HG03521 (cell line): Measurements from ENCODE around the gene PAPLN.

ENCODE experiments used
- ATAC-seq: cut with Tn5 transposase; IDR thresholded peaks from one replicate; pipeline ENCODE4 v1.9.1; 2021; ENCODE audit warnings: mild to moderate bottlenecking, moderate library complexity; ENCODE audit not compliant: unreplicated experiment

The PAPLN gene

GRCh38 chr14:73245480-73246325 is 8.4 kb downstream of the PAPLN start:
- ATAC-seq: no peak

DNA sequence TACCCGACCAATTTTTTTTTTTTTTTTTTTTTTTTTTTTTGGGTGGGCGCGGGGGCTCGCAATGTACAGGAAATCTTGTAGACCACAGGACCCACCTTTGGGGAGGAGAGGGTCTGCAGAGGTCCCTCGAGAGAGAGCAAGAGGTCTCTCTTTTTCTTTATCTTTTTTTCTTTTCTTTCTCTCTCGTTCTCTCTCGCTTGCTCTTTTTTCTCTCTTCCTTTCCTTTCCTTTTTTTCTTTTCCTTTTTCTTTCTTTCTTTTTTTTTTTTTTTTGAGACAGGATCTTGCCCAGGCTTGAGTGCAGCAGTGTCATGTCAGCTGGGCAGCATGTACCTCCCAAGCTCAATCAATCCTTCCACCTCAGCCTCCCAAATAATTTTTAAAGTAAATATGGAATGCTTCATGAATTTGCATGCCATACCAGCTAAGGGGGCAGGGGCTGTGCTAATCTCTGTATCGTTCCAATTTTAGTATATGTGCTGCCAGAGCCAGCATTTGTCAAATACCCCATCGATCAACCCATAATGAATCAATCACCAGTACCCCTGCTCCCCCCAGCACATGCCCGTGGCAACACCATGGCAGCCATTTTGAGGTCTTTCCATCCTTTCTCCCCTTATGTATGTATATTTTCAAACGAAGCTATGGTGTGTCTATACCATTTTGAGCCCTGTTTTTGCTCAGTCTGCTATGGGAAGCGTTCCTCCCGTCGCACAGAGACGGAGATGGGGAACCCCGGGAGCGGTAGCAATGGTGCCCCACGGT is 9.3 kb downstream of the PAPLN start:
- ATAC-seq: no peak

DNA sequence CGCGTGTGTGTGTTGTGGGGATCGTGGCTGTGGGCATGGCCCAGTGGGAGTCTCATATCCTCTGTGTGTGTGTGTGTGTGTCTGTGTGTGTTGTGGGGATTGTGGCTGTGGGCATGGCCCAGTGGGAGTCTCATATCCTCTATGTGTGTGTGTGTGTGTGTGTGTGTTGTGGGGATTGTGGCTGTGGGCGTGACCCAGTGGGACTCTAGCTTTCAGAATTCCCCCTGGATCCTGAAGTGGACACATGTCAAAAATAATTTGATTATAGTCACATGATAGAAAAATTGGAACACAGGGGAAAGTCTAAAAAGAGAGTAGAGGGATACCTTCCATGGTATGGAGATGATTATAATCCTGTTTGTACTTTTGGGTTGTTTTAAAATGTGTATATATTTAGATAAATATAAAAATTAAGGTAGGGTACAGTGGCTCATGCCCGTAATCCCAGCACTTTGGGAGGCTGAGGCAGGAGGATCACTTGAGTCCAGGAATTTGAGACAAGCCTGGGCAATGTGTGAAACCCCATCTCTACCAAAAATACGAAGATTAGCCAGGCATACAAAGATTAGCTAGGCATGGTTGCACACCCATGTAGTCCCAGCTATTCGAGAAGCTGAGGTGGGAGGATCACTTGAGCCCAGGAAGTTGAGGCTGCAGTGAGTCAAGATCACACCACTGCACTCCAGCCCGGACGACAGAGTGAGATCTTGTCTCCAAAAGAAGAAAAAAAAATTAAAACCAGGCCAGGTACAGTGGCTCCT is 11.0 kb downstream of the PAPLN start:
- no peak for ATAC-seq

DNA sequence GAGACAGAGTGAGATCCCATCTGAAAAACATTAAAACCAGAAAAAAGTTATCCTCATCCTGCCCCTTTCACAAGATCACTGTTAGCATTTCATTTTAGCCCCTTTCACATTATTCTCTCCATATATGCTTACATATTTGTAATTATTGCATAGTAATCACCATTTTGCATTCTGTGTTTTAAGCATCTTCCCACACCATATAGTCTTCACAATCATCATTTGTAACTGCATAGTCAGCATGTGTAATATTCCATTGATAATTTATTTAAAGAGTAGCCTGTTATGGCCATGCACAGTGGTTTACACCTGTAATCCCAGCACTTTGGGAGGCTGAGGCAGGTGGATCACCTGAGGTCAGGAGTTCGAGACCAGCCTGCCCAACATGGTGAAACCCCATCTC is 11.8 kb downstream of the PAPLN start:
- ATAC-seq: no peak

GRCh38 chr14:73249564-73250316 is 12.4 kb downstream of the PAPLN start:
- ATAC-seq: no peak

GRCh38 chr14:73250317-73250713 is 13.0 kb downstream of the PAPLN start:
- ATAC-seq: no peak

GRCh38 chr14:73250781-73251500 is 13.6 kb downstream of the PAPLN start:
- ATAC-seq: no peak

DNA sequence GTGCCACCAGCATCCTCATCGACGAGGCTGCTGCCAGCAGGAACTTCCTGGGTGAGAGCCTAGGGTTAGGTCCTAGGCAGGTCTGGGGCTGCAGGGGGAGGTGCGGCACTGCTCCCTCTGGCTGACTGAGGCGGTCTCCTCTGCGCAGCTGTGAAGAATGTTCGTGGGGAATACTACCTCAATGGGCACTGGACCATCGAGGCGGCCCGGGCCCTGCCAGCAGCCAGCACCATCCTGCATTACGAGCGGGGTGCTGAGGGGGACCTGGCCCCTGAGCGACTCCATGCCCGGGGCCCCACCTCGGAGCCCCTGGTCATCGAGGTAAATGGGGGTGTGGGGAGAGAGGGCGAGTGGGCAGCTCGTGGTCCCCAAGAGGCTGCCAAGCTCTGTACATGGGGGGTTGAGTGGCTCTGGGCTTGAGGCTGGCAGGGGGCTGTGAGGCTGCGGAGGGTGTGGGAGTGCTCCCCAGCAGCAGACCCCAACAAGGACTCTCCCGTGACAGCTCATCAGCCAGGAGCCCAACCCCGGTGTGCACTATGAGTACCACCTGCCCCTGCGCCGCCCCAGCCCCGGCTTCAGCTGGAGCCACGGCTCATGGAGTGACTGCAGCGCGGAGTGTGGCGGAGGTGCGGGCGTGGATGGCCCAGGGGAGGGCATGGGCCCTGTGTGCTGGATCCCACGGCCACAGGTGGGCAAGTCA is 14.4 kb downstream of the PAPLN start:
- no peak for ATAC-seq

GRCh38 chr14:73252491-73253322 is 15.4 kb downstream of the PAPLN start:
- no peak for ATAC-seq

DNA sequence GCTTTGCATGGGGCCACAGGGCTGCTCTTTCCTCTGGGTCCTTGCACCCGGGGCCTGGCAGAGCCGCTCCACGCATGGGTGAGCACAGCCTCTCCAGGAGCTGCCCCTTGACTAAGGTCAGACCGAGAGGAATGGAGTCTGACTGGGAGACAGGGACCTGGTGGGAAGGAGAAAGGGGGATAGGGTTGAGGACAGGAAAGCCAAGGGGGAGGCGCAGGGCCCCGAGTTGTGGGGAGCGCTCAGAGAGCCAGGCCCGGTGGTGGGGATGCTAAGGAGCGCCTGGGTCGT is 16.0 kb downstream of the PAPLN start:
- no peak for ATAC-seq

DNA sequence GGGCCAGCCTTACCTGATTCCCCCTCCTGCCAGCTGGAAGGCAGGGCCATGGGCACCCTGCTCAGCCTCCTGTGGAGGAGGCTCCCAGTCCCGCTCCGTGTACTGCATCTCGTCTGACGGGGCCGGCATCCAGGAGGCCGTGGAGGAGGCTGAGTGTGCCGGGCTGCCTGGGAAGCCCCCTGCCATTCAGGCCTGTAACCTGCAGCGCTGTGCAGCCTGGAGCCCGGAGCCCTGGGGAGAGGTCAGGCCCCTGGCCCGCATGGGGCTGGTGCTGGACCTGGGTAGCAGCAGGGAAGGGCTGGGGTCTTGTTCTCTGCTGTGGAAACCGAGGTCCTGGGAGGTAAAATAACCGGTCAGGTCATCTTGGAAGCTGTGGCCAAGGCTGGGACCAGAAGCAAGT is 16.4 kb downstream of the PAPLN start:
- ATAC-seq: no peak

DNA sequence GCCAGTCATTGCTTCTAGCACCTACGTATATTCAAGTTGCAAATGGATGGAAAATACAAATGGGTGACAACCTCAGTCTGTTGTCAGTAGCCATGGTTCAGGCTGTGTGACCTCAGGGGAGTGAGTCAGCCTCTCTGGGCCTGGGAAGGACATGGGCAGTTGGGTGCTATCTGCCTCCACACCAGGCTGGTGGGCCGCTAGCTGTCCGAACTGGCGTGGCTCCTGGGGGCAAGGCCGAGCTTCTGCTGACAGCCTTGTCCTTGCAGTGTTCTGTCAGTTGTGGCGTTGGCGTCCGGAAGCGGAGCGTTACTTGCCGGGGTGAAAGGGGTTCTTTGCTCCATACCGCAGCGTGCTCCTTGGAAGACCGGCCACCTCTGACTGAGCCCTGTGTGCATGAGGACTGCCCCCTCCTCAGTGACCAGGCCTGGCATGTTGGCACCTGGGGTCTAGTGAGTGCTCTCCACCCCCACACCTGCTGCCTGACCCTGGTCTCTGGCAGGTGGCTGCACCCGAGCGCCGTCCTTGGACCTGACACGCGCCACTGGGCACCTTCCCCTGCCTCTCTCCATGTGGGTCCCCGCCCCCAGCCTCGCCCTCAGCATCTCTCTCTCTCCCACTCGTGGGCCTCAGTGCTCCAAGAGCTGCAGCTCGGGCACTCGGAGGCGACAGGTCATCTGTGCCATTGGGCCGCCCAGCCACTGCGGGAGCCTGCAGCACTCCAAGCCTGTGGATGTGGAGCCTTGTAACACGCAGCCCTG is 17.1 kb downstream of the PAPLN start:
- ATAC-seq: no peak

DNA sequence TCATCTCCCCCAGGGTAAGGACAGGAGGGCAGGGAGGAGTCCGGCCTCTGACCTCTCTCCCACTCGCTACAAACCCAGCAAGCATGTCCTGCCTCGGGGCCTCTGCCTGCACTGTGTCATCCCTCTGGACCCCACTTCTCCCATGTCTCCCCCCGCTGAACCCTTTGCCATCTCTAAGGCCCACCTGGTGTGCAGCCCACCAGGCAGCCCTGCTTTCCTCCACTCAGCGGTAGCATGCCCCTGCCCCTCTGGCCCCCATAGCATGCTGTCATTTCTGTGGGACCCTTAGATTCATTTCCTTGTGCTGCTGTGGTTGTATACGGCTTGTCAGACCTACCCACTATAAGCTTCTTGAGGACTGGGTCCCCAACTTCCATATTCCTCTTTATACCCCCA is 17.7 kb downstream of the PAPLN start:
- ATAC-seq: no peak

DNA sequence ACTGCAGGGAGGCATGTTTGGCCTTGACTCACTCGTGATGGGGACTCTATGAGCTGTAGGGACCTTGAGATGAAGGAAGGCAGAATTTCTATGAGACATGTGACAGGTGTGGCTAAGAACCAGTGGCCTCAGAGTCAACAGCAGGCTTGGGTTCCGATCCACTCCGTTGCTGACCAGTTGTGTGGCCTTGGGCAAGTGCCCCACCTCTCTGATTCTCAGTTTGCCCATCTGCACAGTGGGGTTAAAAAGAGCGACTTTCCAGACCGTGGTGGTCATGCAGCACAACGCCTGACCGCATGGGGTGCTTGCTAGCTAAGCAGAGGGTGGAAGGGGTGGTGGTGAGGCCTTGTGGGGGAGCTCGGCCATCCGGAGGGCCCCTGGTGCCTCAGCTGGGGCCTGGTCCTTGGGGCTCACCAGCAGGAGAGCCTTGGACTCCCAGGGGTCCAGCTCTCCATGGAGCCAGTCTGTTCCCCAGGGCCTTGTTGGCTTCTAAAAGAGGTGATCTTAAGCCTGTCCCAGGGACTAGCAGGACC is 18.5 kb downstream of the PAPLN start:
- no peak for ATAC-seq

DNA sequence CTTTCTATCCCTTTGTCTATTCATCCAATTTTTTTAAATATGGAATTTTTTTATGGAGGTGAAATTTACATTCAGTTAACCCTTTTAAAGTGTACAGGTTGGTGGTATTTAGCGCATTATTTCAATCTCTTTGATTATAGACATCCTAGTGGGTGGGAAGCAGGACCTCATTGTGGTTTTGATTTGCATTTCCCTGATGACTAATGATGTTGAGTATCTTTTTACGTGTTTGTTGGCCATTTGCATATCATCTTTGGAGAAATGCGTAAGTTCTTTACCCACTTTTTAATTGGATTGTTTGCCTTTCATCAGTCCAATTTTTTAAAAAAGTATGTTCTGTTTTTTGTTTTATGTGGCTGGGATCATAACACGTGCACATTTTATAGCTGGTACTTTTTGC is 20.8 kb downstream of the PAPLN start:
- no peak for ATAC-seq

GRCh38 chr14:73258845-73259611 is 21.7 kb downstream of the PAPLN start:
- ATAC-seq: no peak

DNA sequence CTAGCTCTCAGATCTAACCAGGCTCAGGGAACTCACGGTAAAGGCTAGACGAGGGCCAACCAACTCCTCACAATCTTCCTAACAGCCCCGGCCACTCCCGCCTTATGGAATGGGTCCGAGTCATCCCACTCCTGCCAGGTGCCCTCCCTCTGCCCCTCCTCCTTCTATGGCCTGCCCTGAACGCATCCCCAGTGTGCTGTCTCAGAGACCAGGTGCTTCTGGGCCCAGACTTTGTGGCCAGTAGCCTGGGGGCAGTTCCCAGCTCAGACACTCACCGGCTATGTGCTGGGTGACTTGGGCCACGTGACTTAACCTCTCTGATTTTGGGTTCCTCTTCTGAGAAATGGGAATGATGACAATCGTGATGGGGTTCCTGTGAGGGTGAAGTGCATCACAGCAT is 22.5 kb downstream of the PAPLN start:
- ATAC-seq: no peak
